Common myeloid progenitor, CD34-positive (primary cell): ENCODE measurements around the gene MIPOL1.

ENCODE experiments used
- CTCF ChIA-PET: fragments of 350-600 bp; sonication (Branson Sonifier 250); formaldehyde crosslinking; loops from one replicate; lab custom pipeline; 2021; ENCODE audit warnings: antibody characterized with exemption; lab: Charles Lee
- POLR2A ChIA-PET: fragments of 350-600 bp; sonication (Branson Sonifier 250); formaldehyde crosslinking; loops from one replicate; lab custom pipeline; 2021; ENCODE audit warnings: antibody characterized with exemption; lab: Charles Lee
- DNase-seq, 3 donors: peaks; one replicate each; pipeline versions ENCODE4 v3.0.0 to v3.0.0-alpha.2; 2013
- H3K27ac ChIP-seq, 2 experiments: 1 replicate in 1 of 2; 2 replicates in 1 of 2; pipeline ENCODE4 v1.7.0; 2013; ENCODE audit warnings: inconsistent platforms in 2 of 2, low read length in 2 of 2, mild to moderate bottlenecking in 2 of 2, low read depth in 1 of 2, moderate library complexity in 1 of 2; ENCODE audit not compliant: severe bottlenecking in 2 of 2, insufficient read depth in 1 of 2, poor library complexity in 1 of 2
- H3K27me3 ChIP-seq, 5 experiments: replicated peaks in 2 of 5; 1 replicate in 3 of 5; 2 replicates in 2 of 5; pipeline versions ENCODE4 v1.6.1 to v1.7.0; 2013; ENCODE audit warnings: low read length in 4 of 5, mild to moderate bottlenecking in 2 of 5, moderate library complexity in 2 of 5, inconsistent platforms in 1 of 5; ENCODE audit not compliant: insufficient read depth in 5 of 5, control insufficient read depth in 4 of 5
- H3K36me3 ChIP-seq, 4 experiments: 1 replicate in 2 of 4; 2 replicates in 2 of 4; pipeline versions ENCODE4 v1.6.1 to v1.7.0; 2013; ENCODE audit warnings: low read length in 3 of 4, control low read depth in 1 of 4, mild to moderate bottlenecking in 1 of 4; ENCODE audit not compliant: control insufficient read depth in 4 of 4, insufficient read depth in 4 of 4
- H3K4me1 ChIP-seq, 4 experiments: 1 replicate in 3 of 4; 2 replicates in 1 of 4; pipeline versions ENCODE4 v1.6.1 to v1.7.1; 2013; ENCODE audit warnings: low read length in 3 of 4, mild to moderate bottlenecking in 3 of 4, control low read depth in 1 of 4, inconsistent platforms in 1 of 4, moderate library complexity in 1 of 4; ENCODE audit not compliant: control insufficient read depth in 4 of 4, insufficient read depth in 4 of 4; ENCODE audit errors: control extremely low read depth in 1 of 4
- H3K4me3 ChIP-seq, 7 experiments: 1 replicate in 4 of 7; 2 replicates in 3 of 7; pipeline versions ENCODE4 v1.5.1 to v1.7.0; 2013; ENCODE audit warnings: mild to moderate bottlenecking in 7 of 7, low read length in 6 of 7, moderate library complexity in 6 of 7, inconsistent platforms in 2 of 7, low read depth in 2 of 7, control low read depth in 1 of 7; ENCODE audit not compliant: insufficient read depth in 4 of 7, control insufficient read depth in 1 of 7; ENCODE audit errors: extremely low read depth in 1 of 7
- H3K9me3 ChIP-seq, 5 experiments: 1 replicate in 4 of 5; 2 replicates in 1 of 5; pipeline versions ENCODE4 v1.6.1 to v1.7.1; 2013; ENCODE audit warnings: low read length in 4 of 5, mild to moderate bottlenecking in 2 of 5, inconsistent platforms in 1 of 5, low read depth in 1 of 5, moderate library complexity in 1 of 5; ENCODE audit not compliant: control insufficient read depth in 4 of 5, insufficient read depth in 2 of 5; ENCODE audit errors: control extremely low read depth in 1 of 5
- WGBS: methylation state at CpG from one replicate; pipeline ENCODE4 v1.1.5; 2013; ENCODE audit not compliant: insufficient coverage; 5-methylcytosine and 5-hydroxymethylcytosine counted together

Gene MIPOL1

DNA sequence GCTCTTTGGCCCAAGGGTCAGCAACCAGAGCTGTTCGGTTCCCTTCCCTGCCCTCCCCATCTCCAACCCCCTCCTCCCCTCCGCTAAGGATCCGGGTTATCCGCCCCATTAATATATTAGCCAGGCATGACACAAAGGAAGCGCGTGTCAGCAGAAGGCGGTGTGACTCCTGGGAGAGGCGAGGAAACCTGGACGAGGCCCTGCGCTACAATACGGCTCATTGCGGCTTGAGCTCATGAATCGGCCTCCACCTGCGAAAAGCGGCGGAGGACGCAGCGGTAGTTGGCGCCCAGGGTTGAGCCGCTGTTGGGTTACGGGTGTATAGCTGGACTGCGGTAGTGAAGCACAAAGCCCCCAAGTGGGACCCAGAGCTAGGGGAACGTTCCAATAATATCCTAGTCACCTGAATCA is 387.4 kb downstream of the MIPOL1 start:
- H3K27me3 ChIP-seq: peaks cover 23 to 96% (median 50%) of the 10 kb centered on the region in 5 experiments
- ChIA-PET CTCF (interaction anchor here (1.3 to 1.5 kb wide), 2 partner anchors 8 to 15 kb away, joined by 3 to 4 read pairs; no protein-coding TSS in a partner anchor), POLR2A (no interaction called here)
- peaks cover 0 to 5% (median 2%) of the 10 kb centered on the region in 5 experiments for H3K9me3 ChIP-seq
- H3K36me3 ChIP-seq: no peaks in the 10 kb centered on the region
- H3K4me3 ChIP-seq: no peak overlapping the region
- WGBS: 14% methylated on average over 17 of the region's 23 CpGs
- H3K27ac ChIP-seq: no peak overlapping the region
- peaks cover 0 to 16% (median 3%) of the 10 kb centered on the region in 4 experiments for H3K4me1 ChIP-seq
- peak in 1 of 3 donors; percentile 5 for DNase-seq

DNA sequence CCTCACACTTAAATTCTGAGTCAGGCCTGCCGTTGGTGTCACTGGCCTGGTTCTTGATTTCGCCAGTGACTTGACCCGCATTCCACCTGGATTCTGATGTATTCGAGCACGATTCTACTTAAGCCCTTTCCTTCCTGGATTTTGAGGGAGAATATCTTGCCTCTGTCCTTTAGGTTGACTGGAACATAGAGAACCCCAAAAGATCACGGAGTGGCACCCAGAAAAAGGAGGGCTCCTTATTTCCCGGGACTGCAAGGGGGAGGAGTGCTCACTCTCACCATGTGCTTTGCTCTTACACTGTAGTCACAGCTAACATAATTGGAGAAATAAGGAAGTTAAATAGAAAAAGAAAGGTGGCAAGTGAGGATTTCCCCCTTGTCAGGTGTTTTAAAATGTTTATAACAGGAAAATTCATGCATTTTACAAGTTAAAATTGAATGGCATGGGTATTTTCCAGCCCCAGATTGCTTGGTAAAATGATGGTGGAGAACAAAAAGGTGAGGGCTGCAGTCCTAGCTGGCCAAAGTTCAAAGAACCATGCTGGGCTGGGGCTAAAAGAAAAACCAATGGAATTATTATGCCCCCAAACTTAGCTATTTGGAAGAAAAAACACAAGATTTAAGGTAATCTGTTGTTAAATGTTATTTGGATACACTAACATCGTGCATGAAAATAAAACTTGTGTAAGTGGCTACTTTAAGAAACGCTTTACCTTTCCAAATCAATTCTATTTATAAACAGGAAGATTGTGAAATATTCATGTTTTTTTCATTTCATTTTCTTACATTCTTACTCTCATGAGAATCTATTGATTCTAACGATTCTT is 388.4 kb downstream of the MIPOL1 start:
- ChIA-PET POLR2A (no interaction called here), CTCF (interaction anchor here (1.3 to 1.5 kb wide), 2 partner anchors 7 to 16 kb away, joined by 3 to 4 read pairs; no protein-coding TSS in a partner anchor)
- no peak overlapping the region for H3K4me3 ChIP-seq
- 15% methylated on average over 6 of the region's 10 CpGs for WGBS
- H3K36me3 ChIP-seq: no peaks in the 10 kb centered on the region
- peaks cover 23 to 96% (median 56%) of the 10 kb centered on the region in 5 experiments for H3K27me3 ChIP-seq
- peaks cover 0 to 5% (median 2%) of the 10 kb centered on the region in 5 experiments for H3K9me3 ChIP-seq
- H3K4me1 ChIP-seq: peaks cover 0 to 16% (median 3%) of the 10 kb centered on the region in 4 experiments
- H3K27ac ChIP-seq: no peak overlapping the region
- DNase-seq: peak in 1 of 3 donors; percentile 26

DNA sequence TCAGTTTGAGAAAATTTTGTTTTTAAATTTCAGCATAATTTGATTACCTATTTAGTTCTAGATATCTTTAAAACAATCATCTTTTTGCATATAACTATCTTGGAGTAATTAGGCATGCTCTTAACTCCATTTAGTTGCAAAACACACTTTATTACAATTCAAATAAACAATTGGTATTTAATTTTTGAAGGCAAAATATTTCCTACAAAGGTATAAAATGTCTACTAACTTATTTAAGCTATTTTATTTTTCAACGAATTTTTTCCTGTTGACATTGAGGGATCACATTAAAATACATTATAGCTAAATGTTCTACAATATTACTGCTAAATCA is 389.0 kb downstream of the MIPOL1 start:
- Histone ChIP-seq H3K27ac (no peak overlapping the region), H3K27me3 (peaks cover 20 to 97% (median 58%) of the 10 kb centered on the region in 5 experiments), H3K9me3 (peaks cover 0 to 5% (median 2%) of the 10 kb centered on the region in 5 experiments), H3K36me3 (no peaks in the 10 kb centered on the region), H3K4me3 (no peak overlapping the region), H3K4me1 (peaks cover 0 to 16% (median 3%) of the 10 kb centered on the region in 4 experiments)
- DNase-seq: no peak
- ChIA-PET POLR2A (no interaction called here), CTCF (interaction anchor here (0.9 kb wide), 1 partner anchor 14 kb away, joined by 3 read pairs; no protein-coding TSS in a partner anchor)
- no CpG with 5 or more reads among the region's 1 CpG for WGBS

DNA sequence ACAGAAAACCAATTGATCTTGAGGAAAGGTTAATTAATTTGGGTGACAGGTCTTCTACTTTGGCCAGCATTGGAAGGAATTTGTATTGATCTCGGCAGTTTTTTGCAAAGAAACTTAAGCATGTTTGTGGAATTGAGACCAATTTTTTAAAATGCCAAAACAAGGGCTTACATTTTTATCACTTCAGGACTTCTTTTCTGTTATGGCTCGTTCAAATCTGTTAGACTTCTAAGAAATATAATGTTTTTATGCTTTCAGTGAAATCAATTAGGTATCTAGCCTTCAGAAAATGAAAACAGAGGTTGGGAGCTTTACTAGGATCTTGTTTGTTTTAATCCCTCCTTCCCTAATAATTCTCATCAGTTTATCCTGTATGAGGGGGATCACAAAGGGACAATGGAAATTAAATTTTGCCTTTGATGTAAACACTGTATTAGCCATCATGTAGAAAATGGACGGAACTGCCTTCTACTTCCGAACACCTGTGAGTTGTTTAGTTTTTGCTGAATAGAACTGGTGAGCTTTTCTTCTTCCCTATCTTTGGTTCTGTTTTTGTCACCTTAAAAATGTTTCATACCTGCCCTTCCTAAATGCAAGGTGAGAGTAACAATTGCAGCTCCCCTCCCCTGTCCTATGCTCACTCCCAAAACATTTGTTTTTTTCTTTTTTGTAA is 389.5 kb downstream of the MIPOL1 start:
- 42% methylated on average over 2 of the region's 4 CpGs for WGBS
- Histone ChIP-seq H3K36me3 (no peaks in the 10 kb centered on the region), H3K4me1 (peaks cover 0 to 18% (median 3%) of the 10 kb centered on the region in 4 experiments), H3K4me3 (no peak overlapping the region), H3K27ac (no peak overlapping the region), H3K27me3 (peaks cover 20 to 98% (median 56%) of the 10 kb centered on the region in 5 experiments), H3K9me3 (peaks cover 0 to 5% (median 3%) of the 10 kb centered on the region in 5 experiments)
- CTCF ChIA-PET: interaction anchor here (0.9 kb wide), 1 partner anchor 13 kb away, joined by 3 read pairs; no protein-coding TSS in a partner anchor
- POLR2A ChIA-PET: no interaction called here
- DNase-seq: peak in 1 of 3 donors; percentile 15

DNA sequence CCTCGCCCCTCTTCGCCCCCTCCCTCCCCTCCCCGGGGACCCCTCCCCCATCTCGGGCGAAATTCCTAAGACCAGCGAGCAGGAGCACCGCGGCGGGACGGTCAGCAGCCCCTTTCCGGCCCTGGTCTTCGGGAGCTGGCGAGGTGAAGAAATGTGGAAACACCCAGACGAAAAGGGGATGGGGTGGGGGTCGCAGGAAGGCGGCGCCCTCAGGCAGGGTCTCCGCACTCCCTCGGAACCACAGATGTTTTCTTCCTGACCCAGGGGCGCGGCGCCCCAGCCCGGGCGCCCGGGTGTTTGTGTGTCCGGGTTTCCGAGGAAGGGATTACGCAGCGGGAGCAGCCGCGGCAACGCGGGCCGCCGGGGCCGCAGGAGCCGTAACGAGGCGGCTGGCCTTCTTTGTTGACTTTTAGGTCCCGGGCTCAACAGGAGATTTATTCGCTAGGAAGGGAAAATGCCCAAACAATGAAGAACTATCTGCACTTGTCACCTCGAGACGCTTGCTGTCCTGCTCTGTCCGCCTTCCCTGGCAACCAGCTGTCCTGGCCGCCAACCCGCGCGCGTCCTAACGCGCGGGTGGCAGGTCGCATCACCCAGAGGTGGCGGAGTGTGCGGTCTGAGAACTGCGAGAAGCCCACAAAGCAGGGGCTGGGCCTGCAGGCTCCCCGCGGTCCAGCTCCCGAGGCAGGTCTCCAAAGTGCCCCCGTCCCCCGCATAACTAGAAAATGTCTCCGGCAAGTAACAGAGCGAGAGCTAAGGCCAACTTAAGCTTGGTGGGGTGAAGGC is 390.3 kb downstream of the MIPOL1 start:
- Histone ChIP-seq H3K36me3 (no peaks in the 10 kb centered on the region), H3K27ac (no peak overlapping the region), H3K9me3 (peaks cover 0 to 5% (median 3%) of the 10 kb centered on the region in 5 experiments), H3K27me3 (peaks cover 20 to 98% (median 57%) of the 10 kb centered on the region in 5 experiments), H3K4me3 (no peak overlapping the region), H3K4me1 (peaks cover 0 to 18% (median 3%) of the 10 kb centered on the region in 4 experiments)
- CTCF ChIA-PET: interaction anchor here (1.4 to 1.6 kb wide), 3 partner anchors 11 to 342 kb away, joined by 3 to 6 read pairs (median 5); no protein-coding TSS in a partner anchor
- DNase-seq: peak in 1 of 3 donors; percentile 45
- POLR2A ChIA-PET: no interaction called here
- WGBS: 5% methylated on average over 53 of the region's 63 CpGs

DNA sequence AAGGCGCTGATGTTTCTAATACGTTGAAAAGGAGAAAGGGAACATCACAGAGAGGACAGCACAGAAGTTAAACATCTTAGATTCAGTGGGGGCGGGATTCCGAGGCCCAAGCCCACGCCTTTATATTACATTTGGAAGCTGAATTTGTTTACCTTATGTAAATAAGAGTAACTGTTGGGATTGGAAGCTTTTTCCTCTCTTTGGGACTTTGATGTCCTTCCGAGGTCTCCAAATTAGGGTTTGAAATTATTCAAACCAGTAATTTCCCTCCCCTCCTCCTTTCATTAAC is 390.9 kb downstream of the MIPOL1 start:
- WGBS: 0% methylated on average over 2 of the region's 6 CpGs
- H3K4me3 ChIP-seq: no peak overlapping the region
- ChIA-PET CTCF (interaction anchor here (1.4 to 1.6 kb wide), 3 partner anchors 10 to 342 kb away, joined by 3 to 6 read pairs (median 5); no protein-coding TSS in a partner anchor), POLR2A (no interaction called here)
- H3K27ac ChIP-seq: no peak overlapping the region
- peaks cover 22 to 98% (median 55%) of the 10 kb centered on the region in 5 experiments for H3K27me3 ChIP-seq
- DNase-seq: no peak
- H3K4me1 ChIP-seq: peaks cover 0 to 14% (median 3%) of the 10 kb centered on the region in 4 experiments
- H3K36me3 ChIP-seq: no peaks in the 10 kb centered on the region
- peaks cover 0 to 5% (median 3%) of the 10 kb centered on the region in 5 experiments for H3K9me3 ChIP-seq
